Small intestine (tissue), 16 donors: ENCODE measurements around the gene ZBED2. TPM values are rescaled to one million over a fixed set of nuclear protein-coding genes. Genes with fewer than 3 reads are reported as not detected.
"Not testable (repeated sequence)": the region's sequence is repeated elsewhere in the genome, so short reads cannot be mapped to it uniquely, and the experiment has no call there.

Experiments
- DNase-seq, 2 donors: peaks; one replicate each; pipeline versions ENCODE4 v3.0.0 to v3.0.0-alpha.2; 2013
- FAIRE-seq: peaks from 2 replicates; lab custom pipeline; 2012; peaks lifted over from hg19 to GRCh38; lab: Jason Lieb, UNC
- H3K27ac ChIP-seq, 3 donors: one replicate each; pipeline ENCODE4 v1.5.1; 2013; ENCODE audit warnings: low read length in 2 of 3, mild to moderate bottlenecking in 2 of 3, control low read depth in 1 of 3, inconsistent platforms in 1 of 3, low read depth in 1 of 3, moderate library complexity in 1 of 3
- H3K27me3 ChIP-seq, 3 donors: one replicate each; pipeline ENCODE4 v1.6.1; 2013; ENCODE audit warnings: low read length in 3 of 3, inconsistent platforms in 1 of 3; ENCODE audit not compliant: control insufficient read depth in 3 of 3, insufficient read depth in 3 of 3
- H3K36me3 ChIP-seq, 3 donors: one replicate each; pipeline ENCODE4 v1.6.1; 2013; ENCODE audit warnings: low read length in 3 of 3, inconsistent platforms in 1 of 3, low read depth in 1 of 3, mild to moderate bottlenecking in 1 of 3, moderate library complexity in 1 of 3; ENCODE audit not compliant: control insufficient read depth in 3 of 3, insufficient read depth in 2 of 3
- H3K4me1 ChIP-seq, 3 donors: one replicate each; pipeline ENCODE4 v1.6.1; 2013; ENCODE audit warnings: low read length in 2 of 3, inconsistent platforms in 1 of 3, low read depth in 1 of 3, mild to moderate bottlenecking in 1 of 3, moderate library complexity in 1 of 3; ENCODE audit not compliant: control insufficient read depth in 3 of 3, insufficient read depth in 2 of 3
- H3K4me3 ChIP-seq, 3 donors: one replicate each; pipeline ENCODE4 v1.5.1; 2013; ENCODE audit warnings: low read length in 3 of 3, control low read depth in 1 of 3, inconsistent platforms in 1 of 3, low read depth in 1 of 3, mild to moderate bottlenecking in 1 of 3, moderate library complexity in 1 of 3
- H3K9me3 ChIP-seq, 2 donors: one replicate each; pipeline ENCODE4 v1.6.1; 2013; ENCODE audit warnings: low read depth in 1 of 2, low read length in 1 of 2; ENCODE audit not compliant: control insufficient read depth in 2 of 2, insufficient read depth in 1 of 2
- WGBS, 3 donors: extraction: QIAGEN DNeasy Blood & Tissue Kit; methylation state at CpG; one replicate each; pipeline ENCODE4 v1.1.7; 2013; 5-methylcytosine and 5-hydroxymethylcytosine counted together
- long read RNA-seq, 10 donors: transcript quantifications; one replicate each; lab custom pipeline, GENCODE V29; 2026
- polyA plus RNA-seq, 4 donors: library from polyadenylated mRNA; stranded (reverse) in 3 of 4; unstranded in 1 of 4; fragments of 200-250 nt in 3 of 4; fragments of 120-200 nt in 1 of 4; gene quantifications; one replicate each; pipeline versions ENCODE4 v1.2.1 to v1.2.3, GENCODE V29; 2013
- donor health status: healthy with polysubstance abuse.
- donor health status: control.
- donor health status: control.
- donor health status: Bipolar disorder and iron deficiency.
- donor health status: healthy.

Gene ZBED2
- under 1 TPM in 2 of 4 donors, not detected in 2; 0.04 TPM for polyA plus RNA-seq
- long read RNA-seq, donor 1, result 0 reads
- long read RNA-seq, donor 2, result 0 reads
- long read RNA-seq, donor 3, result 0 reads
- long read RNA-seq, donor 4, result 0 reads
- long read RNA-seq, donor 5, result 0 reads
- long read RNA-seq, donor 6, result 0 reads
- long read RNA-seq, donor 7, result 0 reads
- long read RNA-seq, donor 8, result 0 reads
- long read RNA-seq, donor 9, result 0 reads
- long read RNA-seq, donor 10, result 0 reads

DNA sequence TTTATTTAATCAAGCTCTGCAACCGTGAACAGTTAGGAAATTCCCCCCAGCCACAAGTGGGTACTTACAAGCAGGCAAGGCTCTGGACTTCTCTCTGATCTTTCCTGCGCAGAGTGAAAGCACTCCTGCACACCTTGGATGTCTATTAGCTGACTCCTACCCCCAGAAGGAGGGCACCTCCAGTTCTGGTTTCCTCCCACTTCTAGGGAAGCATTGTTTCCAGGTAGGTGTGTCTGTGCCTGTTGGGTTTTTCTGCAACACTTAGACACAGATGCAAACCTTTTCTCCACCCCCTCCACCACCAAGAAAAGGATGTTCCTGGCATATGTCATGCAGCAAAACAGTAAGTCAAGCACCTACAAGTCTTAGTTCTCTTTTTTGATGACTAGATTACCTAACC, at the start of gene ZBED2:
Gene ZBED2 (minus strand): TSS at position 115 of the 400 bp plus-strand sequence. CDS start 1,145 bp downstream, outside the sequence.
- no peaks in the 10 kb centered on the region for H3K36me3 ChIP-seq
- H3K27ac ChIP-seq, result no peak within 1 kb of the TSS
- no peaks in the 10 kb centered on the region for H3K27me3 ChIP-seq
- no peak for FAIRE-seq
- DNase-seq, result no peak
- H3K9me3 ChIP-seq, result no peaks in the 10 kb centered on the region
- H3K4me3 ChIP-seq, result no peak within 1 kb of the TSS
- no peaks in the 10 kb centered on the region for H3K4me1 ChIP-seq
- 78 to 91% (median 78%) methylated on average over 2 of the region's 2 CpGs for WGBS, 3 donors

DNA sequence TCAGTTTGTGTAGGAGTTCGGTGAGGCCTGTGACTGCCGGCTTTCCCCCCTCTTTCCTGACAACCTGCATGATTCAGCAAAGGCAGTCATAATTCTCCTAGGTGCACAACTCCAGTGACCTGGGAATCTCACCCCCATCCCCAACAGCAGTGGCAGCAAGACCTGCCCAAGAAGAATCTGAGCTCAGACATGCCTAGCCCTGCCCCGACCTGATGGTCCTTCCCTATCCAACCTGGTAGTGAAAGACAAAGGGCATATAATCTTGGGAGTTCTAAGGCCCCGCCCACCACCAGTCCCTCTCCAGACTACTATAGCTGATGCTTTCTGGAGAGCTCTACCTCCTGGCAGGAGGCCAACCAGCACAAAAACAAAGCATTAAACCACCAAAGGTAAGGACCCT, 44.2 kb upstream of the ZBED2 start:
- Histone ChIP-seq H3K27me3 (no peaks in the 10 kb centered on the region), H3K4me1 (peaks cover 0 to 7% (median 0%) of the 10 kb centered on the region in 3 donors), H3K36me3 (no peaks in the 10 kb centered on the region), H3K27ac (no peak overlapping the region), H3K4me3 (no peak overlapping the region), H3K9me3 (peaks cover 0 to 4% of the 10 kb centered on the region in 2 donors)
- DNase-seq (no peak), FAIRE-seq (no peak)
- WGBS, 3 donors, result 91 to 98% (median 91%) methylated on average over 4 of the region's 4 CpGs

- WGBS, 3 donors, result 72 to 77% (median 75%) methylated on average over 4 of the region's 4 CpGs
- H3K27ac ChIP-seq, result peak overlapping the region in 1 of 3 donors; percentile 61
Measured at GRCh38 chr3:111636366-111636885, 41.3 kb upstream of the ZBED2 start.

GRCh38 chr3:111635403-111635802, 40.3 kb upstream of the ZBED2 start:
- no peaks in the 10 kb centered on the region for H3K36me3 ChIP-seq
- FAIRE-seq, result peak; percentile 53
- peaks cover 0 to 7% (median 0%) of the 10 kb centered on the region in 3 donors for H3K4me1 ChIP-seq
- no peaks in the 10 kb centered on the region for H3K9me3 ChIP-seq
- peak overlapping the region in 1 of 3 donors; percentile 61 for H3K27ac ChIP-seq
- H3K27me3 ChIP-seq, result no peaks in the 10 kb centered on the region
- WGBS, 3 donors, result 76 to 82% (median 77%) methylated on average over 2 of the region's 2 CpGs
- no peak for DNase-seq
- no peak overlapping the region for H3K4me3 ChIP-seq

More at GRCh38 chr3:111636366-111636885, 41.3 kb upstream of the ZBED2 start:
- no peaks in the 10 kb centered on the region for H3K36me3 ChIP-seq
- no peaks in the 10 kb centered on the region for H3K9me3 ChIP-seq
- FAIRE-seq (no peak), DNase-seq (peak in 1 of 2 donors; percentile 53)
- H3K4me1 ChIP-seq, result peaks cover 0 to 7% (median 0%) of the 10 kb centered on the region in 3 donors
- no peak overlapping the region for H3K4me3 ChIP-seq
- H3K27me3 ChIP-seq, result no peaks in the 10 kb centered on the region

- H3K27ac ChIP-seq, H3K36me3 ChIP-seq, H3K4me1 ChIP-seq, H3K4me3 ChIP-seq, FAIRE-seq, H3K27me3 ChIP-seq, DNase-seq: not testable (repeated sequence)
- peaks cover 0 to 10% of the 10 kb centered on the region in 2 donors for H3K9me3 ChIP-seq
Measured at GRCh38 chr3:111630638-111631037, 35.5 kb upstream of the ZBED2 start.

- not testable (repeated sequence) for H3K4me1 ChIP-seq, FAIRE-seq, DNase-seq, H3K27me3 ChIP-seq, H3K4me3 ChIP-seq, H3K27ac ChIP-seq, H3K36me3 ChIP-seq
- 96 to 97% (median 97%) methylated on average over 1 of the region's 1 CpG for WGBS, 3 donors
- peaks cover 0 to 10% of the 10 kb centered on the region in 2 donors for H3K9me3 ChIP-seq
Measured at GRCh38 chr3:111629018-111629417, 33.9 kb upstream of the ZBED2 start.

DNA sequence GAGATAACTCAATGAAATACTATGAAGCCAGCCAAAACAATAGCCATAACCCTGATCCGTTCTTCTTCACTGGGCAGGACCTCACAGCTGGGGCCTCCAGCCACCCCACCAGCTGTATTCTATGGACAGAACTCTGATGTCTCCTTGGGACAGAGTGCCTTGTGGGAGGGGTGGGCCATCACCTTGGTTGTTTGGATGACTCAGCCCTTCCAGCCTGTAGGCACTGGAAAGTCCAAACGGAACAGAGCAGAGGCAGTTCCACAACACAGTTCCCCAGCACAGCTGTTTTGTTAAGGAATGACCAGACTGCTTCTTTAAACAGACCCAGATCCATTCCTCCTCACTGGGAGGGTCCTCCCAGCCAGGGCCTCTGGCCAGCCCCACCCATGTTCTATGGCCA, 31.9 kb upstream of the ZBED2 start:
- no peaks in the 10 kb centered on the region for H3K36me3 ChIP-seq
- WGBS, 3 donors, result 70 to 92% (median 76%) methylated on average over 2 of the region's 2 CpGs
- H3K27me3 ChIP-seq, result no peaks in the 10 kb centered on the region
- no peak overlapping the region for H3K4me3 ChIP-seq
- H3K4me1 ChIP-seq, result no peaks in the 10 kb centered on the region
- FAIRE-seq (no peak), DNase-seq (no peak)
- no peak overlapping the region for H3K27ac ChIP-seq
- H3K9me3 ChIP-seq, result peaks cover 0 to 10% of the 10 kb centered on the region in 2 donors

GRCh38 chr3:111621535-111621934, 26.4 kb upstream of the ZBED2 start:
- DNase-seq, result no peak
- no peak overlapping the region for H3K4me3 ChIP-seq
- WGBS, 3 donors, result 63 to 75% (median 70%) methylated on average over 5 of the region's 5 CpGs
- peaks cover 0 to 12% of the 10 kb centered on the region in 2 donors for H3K9me3 ChIP-seq
- H3K4me1 ChIP-seq, result no peaks in the 10 kb centered on the region
- FAIRE-seq, result no peak
- H3K27me3 ChIP-seq, result no peaks in the 10 kb centered on the region
- no peaks in the 10 kb centered on the region for H3K36me3 ChIP-seq
- H3K27ac ChIP-seq, result no peak overlapping the region
